Keratinocyte (primary cell): ENCODE data around the gene TDRD3. TPM values are rescaled to one million over a fixed set of nuclear protein-coding genes. Genes with fewer than 3 reads are reported as not detected.

Experiments
- DNase-seq: peaks from one replicate; pipeline ENCODE4 v3.0.0-alpha.2; 2011; ENCODE audit warnings: low read depth, missing footprints, low spot score
- FAIRE-seq: peaks from 2 replicates; lab custom pipeline; 2011; peaks lifted over from hg19 to GRCh38; lab: Jason Lieb, UNC
- H2AFZ ChIP-seq: 2 replicates; pipeline ENCODE4 v1.6.0; 2012; ENCODE audit warnings: low read length, control low read depth, inconsistent platforms; ENCODE audit not compliant: control insufficient read depth
- H3K27ac ChIP-seq: 2 replicates; pipeline ENCODE4 v1.5.1; 2011; ENCODE audit warnings: low read length; ENCODE audit not compliant: control insufficient read depth, insufficient read depth
- H3K27me3 ChIP-seq: 3 replicates; pipeline ENCODE4 v1.6.0; 2011; ENCODE audit warnings: low read length; ENCODE audit not compliant: control insufficient read depth, insufficient read depth; ENCODE audit errors: extremely low read depth
- H3K36me3 ChIP-seq, 2 experiments: 2 replicates in 1 of 2; 3 replicates in 1 of 2; pipeline ENCODE4 v1.5.1; 2011; ENCODE audit warnings: low read length in 2 of 2, mild to moderate bottlenecking in 1 of 2; ENCODE audit not compliant: control insufficient read depth in 2 of 2, insufficient read depth in 2 of 2; ENCODE audit errors: extremely low read depth in 1 of 2
- H3K4me1 ChIP-seq: 3 replicates; pipeline ENCODE4 v1.5.1; 2011; ENCODE audit warnings: low read length; ENCODE audit not compliant: control insufficient read depth, insufficient read depth; ENCODE audit errors: extremely low read depth
- H3K4me2 ChIP-seq: 3 replicates; pipeline ENCODE4 v1.6.0; 2011; ENCODE audit warnings: low read depth, low read length; ENCODE audit not compliant: control insufficient read depth, insufficient read depth; ENCODE audit errors: extremely low read depth
- H3K4me3 ChIP-seq, 3 experiments: fragments of 200-600 bp in 1 of 3; sonication (generic) in 1 of 3; 2 replicates in 2 of 3; 3 replicates in 1 of 3; pipeline ENCODE4 v1.5.1; 2011 to 2016; ENCODE audit warnings: low read length in 3 of 3, mild to moderate bottlenecking in 3 of 3, control low read depth in 2 of 3, inconsistent platforms in 1 of 3, low read depth in 1 of 3, mixed read lengths in 1 of 3, mixed run types in 1 of 3, moderate library complexity in 1 of 3; ENCODE audit not compliant: control insufficient read depth in 2 of 3, insufficient read depth in 2 of 3; ENCODE audit errors: extremely low read depth in 1 of 3
- H3K79me2 ChIP-seq: 2 replicates; pipeline ENCODE4 v1.6.0; 2012; ENCODE audit warnings: low read length; ENCODE audit not compliant: control insufficient read depth, insufficient read depth
- H3K9ac ChIP-seq: 3 replicates; pipeline ENCODE4 v1.6.0; 2011; ENCODE audit warnings: low read length; ENCODE audit not compliant: control insufficient read depth, insufficient read depth; ENCODE audit errors: extremely low read depth
- H3K9me1 ChIP-seq: 3 replicates; pipeline ENCODE4 v1.6.0; 2011; ENCODE audit warnings: low read length; ENCODE audit not compliant: control insufficient read depth, insufficient read depth; ENCODE audit errors: extremely low read depth
- H3K9me3 ChIP-seq: 2 replicates; pipeline ENCODE4 v1.5.1; 2012; ENCODE audit warnings: low read depth, low read length; ENCODE audit not compliant: control insufficient read depth
- H4K20me1 ChIP-seq: 3 replicates; pipeline ENCODE4 v1.6.0; 2011; ENCODE audit warnings: low read length; ENCODE audit not compliant: control insufficient read depth, insufficient read depth; ENCODE audit errors: extremely low read depth
- EZH2 ChIP-seq: IDR thresholded peaks from one replicate; pipeline ENCODE4 v1.6.1; 2012; ENCODE audit warnings: inconsistent platforms, mild to moderate bottlenecking, low read length, moderate library complexity
- dilution Hi-C: fragments of 300-500 bp; cut with MboI; formaldehyde crosslinking; loops from one replicate; pipeline ENCODE4 v1.7.0; 2020; ENCODE audit warnings: low sequenced_read_pairs; ENCODE audit not compliant: extremely low pct_ligation_motif_present
- polyA plus RNA-seq, 5 experiments: library from polyadenylated mRNA; depleted of rRNA in 3 of 5; stranded (reverse) in 3 of 5; stranded (forward) in 1 of 5; unstranded in 1 of 5; fragments of >200 nt; gene quantifications; 1 replicate in 1 of 5; 2 replicates in 3 of 5; 3 replicates in 1 of 5; pipeline versions ENCODE4 v1.2.1 to v1.2.3, GENCODE V29; 2011 to 2012; ENCODE audit warnings: missing spikeins in 2 of 5, low read depth in 1 of 5, low replicate concordance in 1 of 5
- TF ChIP-seq, protein P1 (sequence below), 3 experiments: IDR thresholded peaks in 1 of 3; conservative IDR thresholded peaks in 1 of 3; optimal IDR thresholded peaks in 1 of 3; 2 replicates in 2 of 3; 3 replicates in 1 of 3; pipeline versions ENCODE3 to v1.5.1; 2011; ENCODE audit warnings: low read length in 3 of 3, mild to moderate bottlenecking in 3 of 3, moderate library complexity in 2 of 3, control low read depth in 1 of 3, inconsistent platforms in 1 of 3; ENCODE audit not compliant: insufficient read depth in 2 of 3; ENCODE audit errors: extremely low read depth in 1 of 3

The TDRD3 gene
- polyA plus RNA-seq, 1 donor (not counting 4 experiments of a cell fraction or from before 2014, with no cell fraction given): 10.7 TPM

DNA sequence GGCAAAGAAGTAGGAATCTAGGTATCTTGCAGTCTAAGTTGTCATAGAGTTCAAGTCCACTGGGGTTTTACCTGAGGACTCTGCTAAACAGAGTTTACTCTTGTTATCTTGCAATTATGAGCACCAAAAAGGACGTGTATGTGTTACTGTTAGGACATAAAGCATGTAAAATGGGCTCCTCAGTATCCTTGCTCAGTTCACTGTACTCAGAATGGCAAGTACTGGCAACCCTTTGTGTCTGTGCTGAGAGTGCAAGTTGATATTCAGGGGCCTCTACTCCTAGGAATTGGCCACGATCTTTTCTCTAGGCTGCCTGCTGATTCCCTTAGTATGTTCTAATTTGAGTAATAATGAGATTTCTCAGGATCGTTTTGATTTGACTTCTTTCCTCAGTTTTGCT is 13.3 kb downstream of the TDRD3 start:
- Histone ChIP-seq H3K27me3 (no peaks in the 10 kb centered on the region), H4K20me1 (no peaks in the 10 kb centered on the region), H3K27ac (no peak overlapping the region), H3K4me2 (no peak overlapping the region), H3K9me1 (no peaks in the 10 kb centered on the region), H3K79me2 (peaks cover 30% of the 10 kb centered on the region), H3K4me3 (no peak overlapping the region), H2AFZ (no peak overlapping the region), H3K36me3 (no peaks in the 10 kb centered on the region), H3K9ac (no peak overlapping the region), H3K4me1 (no peaks in the 10 kb centered on the region), H3K9me3 (no peaks in the 10 kb centered on the region)
- TF ChIP-seq, protein P1, sequence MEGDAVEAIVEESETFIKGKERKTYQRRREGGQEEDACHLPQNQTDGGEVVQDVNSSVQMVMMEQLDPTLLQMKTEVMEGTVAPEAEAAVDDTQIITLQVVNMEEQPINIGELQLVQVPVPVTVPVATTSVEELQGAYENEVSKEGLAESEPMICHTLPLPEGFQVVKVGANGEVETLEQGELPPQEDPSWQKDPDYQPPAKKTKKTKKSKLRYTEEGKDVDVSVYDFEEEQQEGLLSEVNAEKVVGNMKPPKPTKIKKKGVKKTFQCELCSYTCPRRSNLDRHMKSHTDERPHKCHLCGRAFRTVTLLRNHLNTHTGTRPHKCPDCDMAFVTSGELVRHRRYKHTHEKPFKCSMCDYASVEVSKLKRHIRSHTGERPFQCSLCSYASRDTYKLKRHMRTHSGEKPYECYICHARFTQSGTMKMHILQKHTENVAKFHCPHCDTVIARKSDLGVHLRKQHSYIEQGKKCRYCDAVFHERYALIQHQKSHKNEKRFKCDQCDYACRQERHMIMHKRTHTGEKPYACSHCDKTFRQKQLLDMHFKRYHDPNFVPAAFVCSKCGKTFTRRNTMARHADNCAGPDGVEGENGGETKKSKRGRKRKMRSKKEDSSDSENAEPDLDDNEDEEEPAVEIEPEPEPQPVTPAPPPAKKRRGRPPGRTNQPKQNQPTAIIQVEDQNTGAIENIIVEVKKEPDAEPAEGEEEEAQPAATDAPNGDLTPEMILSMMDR (optimal IDR thresholded peaks at IDR 0.05 in 1 of 3, IDR thresholded peaks at IDR 0.05 in 1 of 3, conservative IDR thresholded peaks at IDR 0.05 in 1 of 3; ENCODE audit: extremely low read depth in 1 of 3, insufficient read depth in 2 of 3, low read length in 3 of 3): no peak
- TF ChIP-seq EZH2: no peak
- dilution Hi-C loops: no loop called here
- FAIRE-seq (no peak), DNase-seq (no peak)

- Histone ChIP-seq H3K4me2 (no peak overlapping the region), H3K27ac (no peak overlapping the region), H3K9ac (no peak overlapping the region), H2AFZ (no peak overlapping the region), H3K27me3 (no peaks in the 10 kb centered on the region), H3K9me1 (no peaks in the 10 kb centered on the region), H3K4me1 (no peaks in the 10 kb centered on the region), H3K4me3 (no peak overlapping the region), H3K36me3 (no peaks in the 10 kb centered on the region), H3K9me3 (no peaks in the 10 kb centered on the region), H4K20me1 (no peaks in the 10 kb centered on the region), H3K79me2 (peaks cover 23% of the 10 kb centered on the region)
- TF ChIP-seq, protein P1 (optimal IDR thresholded peaks at IDR 0.05 in 1 of 3, IDR thresholded peaks at IDR 0.05 in 1 of 3, conservative IDR thresholded peaks at IDR 0.05 in 1 of 3; ENCODE audit: extremely low read depth in 1 of 3, insufficient read depth in 2 of 3, low read length in 3 of 3): no peak
- TF ChIP-seq EZH2: no peak
- dilution Hi-C loops: no loop called here
- DNase-seq (no peak), FAIRE-seq (no peak)
These were observed 14.4 kb downstream of the TDRD3 start for GRCh38 chr13:60411464-60411863.
